Measurements from ENCODE around the gene CCDC7. TPM values are rescaled to one million over a fixed set of nuclear protein-coding genes. Genes with fewer than 3 reads are reported as not detected.
A peak's percentile ranks its signal among the peaks of the same experiment; 100 is the strongest.

Gene CCDC7
- polyA plus RNA-seq, 1 of the 3 experiments (the other 2 are of a cell fraction) = 0.44 TPM

DNA sequence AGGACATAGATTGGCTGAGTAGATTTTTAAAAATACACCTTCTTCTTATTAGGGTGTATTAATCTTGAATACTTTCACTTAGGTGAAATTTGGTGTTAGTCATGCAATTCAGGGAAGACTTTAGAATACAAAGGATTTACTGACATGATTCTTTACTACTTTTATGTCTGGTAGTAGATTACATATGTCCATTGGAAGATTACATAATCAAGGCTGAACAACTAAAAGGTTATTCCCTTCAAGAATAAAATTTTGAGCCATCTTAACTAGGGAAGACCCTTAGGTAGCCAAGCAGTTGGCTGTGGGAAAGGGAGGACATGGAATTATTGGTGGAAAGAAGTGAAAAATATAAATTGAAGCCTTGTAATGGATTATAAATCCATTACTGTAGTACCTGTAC is 347.1 kb downstream of the CCDC7 start:
- H3K9me3 ChIP-seq = no peaks in the 10 kb centered on the region
- no peak for DNase-seq
- no peak overlapping the region for H3K4me3 ChIP-seq (ENCODE audit: low read depth in 2 of 2, low read length in 1 of 2)
- ChIA-PET POLR2A (no interaction called here), CTCF (interaction anchor here (0.6 to 3.1 kb wide), 2 partner anchors 40 to 216 kb away, joined by 3 to 24 read pairs; no protein-coding TSS in a partner anchor)
- no peak for TF ChIP-seq SMC3 (IDR thresholded peaks at IDR 0.05; ENCODE audit: low read depth, low read length)
- no peak for TF ChIP-seq MXI1 (IDR thresholded peaks at IDR 0.05; ENCODE audit: low read depth, low read length)
- TF ChIP-seq CHD2 (IDR thresholded peaks at IDR 0.05; ENCODE audit: low read length, partially characterized antibody) = no peak
- TF ChIP-seq TCF12 (IDR thresholded peaks at IDR 0.05) = no peak
- TF ChIP-seq RCOR1 (IDR thresholded peaks at IDR 0.05; ENCODE audit: low read length) = no peak
- TF ChIP-seq USF2 (IDR thresholded peaks at IDR 0.05; ENCODE audit: borderline replicate concordance, low read depth, low read length) = no peak
- TF ChIP-seq MEF2A (IDR thresholded peaks at IDR 0.05; ENCODE audit: borderline replicate concordance, low read depth) = no peak
- TF ChIP-seq ZBTB33 (IDR thresholded peaks at IDR 0.05; ENCODE audit: borderline replicate concordance, low read depth) = no peak
- no peaks in the 10 kb centered on the region for H3F3A ChIP-seq (replicated peaks; ENCODE audit: insufficient read depth)
- no peak overlapping the region for H3K9ac ChIP-seq
- H3K4me1 ChIP-seq (ENCODE audit: control insufficient read depth in 1 of 2, insufficient read depth in 2 of 2, low read depth in 1 of 2, low read length in 1 of 2) = no peaks in the 10 kb centered on the region
- H3K27ac ChIP-seq (ENCODE audit: low read depth in 2 of 2, low read length in 1 of 2) = no peak overlapping the region
- no peak overlapping the region for H3K4me2 ChIP-seq
- no peaks in the 10 kb centered on the region for H3K79me2 ChIP-seq (ENCODE audit: insufficient read depth)
- no peak overlapping the region for H2AFZ ChIP-seq (ENCODE audit: low read depth)
- H3K27me3 ChIP-seq (ENCODE audit: insufficient read depth) = no peaks in the 10 kb centered on the region
- no peaks in the 10 kb centered on the region for H3K9me2 ChIP-seq
- H3K36me3 ChIP-seq (replicated peaks in 1 of 2; ENCODE audit: control insufficient read depth in 1 of 2, insufficient read depth in 2 of 2, low read length in 1 of 2) = no peaks in the 10 kb centered on the region
- no peaks in the 10 kb centered on the region for H4K20me1 ChIP-seq (ENCODE audit: insufficient read depth)

- peak; percentile 32 for DNase-seq
- WGBS (ENCODE audit: low lambda C conversion rate) = 63% methylated on average over 2 of the region's 2 CpGs
- no peaks in the 10 kb centered on the region for H3K9me2 ChIP-seq
- no peak overlapping the region; a peak in 1 of 4 replicates for H3K4me3 ChIP-seq (ENCODE audit: low read depth in 2 of 2, low read length in 1 of 2)
- no peaks in the 10 kb centered on the region for H3K9me3 ChIP-seq
- H2AFZ ChIP-seq (ENCODE audit: low read depth) = no peak overlapping the region
- no peaks in the 10 kb centered on the region for H3K4me1 ChIP-seq (ENCODE audit: control insufficient read depth in 1 of 2, insufficient read depth in 2 of 2, low read depth in 1 of 2, low read length in 1 of 2)
- H3K79me2 ChIP-seq (ENCODE audit: insufficient read depth) = no peaks in the 10 kb centered on the region
- H3F3A ChIP-seq (replicated peaks; ENCODE audit: insufficient read depth) = no peaks in the 10 kb centered on the region
- no peaks in the 10 kb centered on the region for H3K27me3 ChIP-seq (ENCODE audit: insufficient read depth)
- POLR2A ChIA-PET = no interaction called here
- H3K9ac ChIP-seq = no peak overlapping the region
- TF ChIP-seq RAD21 (IDR thresholded peaks at IDR 0.05; ENCODE audit: low read length) = peak; percentile 98
- TF ChIP-seq EP300 (IDR thresholded peaks at IDR 0.05; ENCODE audit: borderline replicate concordance in 1 of 2, low read depth in 1 of 2, low read length in 1 of 2) = no peak
- no peak for TF ChIP-seq NFIC (IDR thresholded peaks at IDR 0.05; ENCODE audit: borderline replicate concordance)
- TF ChIP-seq, protein P1, sequence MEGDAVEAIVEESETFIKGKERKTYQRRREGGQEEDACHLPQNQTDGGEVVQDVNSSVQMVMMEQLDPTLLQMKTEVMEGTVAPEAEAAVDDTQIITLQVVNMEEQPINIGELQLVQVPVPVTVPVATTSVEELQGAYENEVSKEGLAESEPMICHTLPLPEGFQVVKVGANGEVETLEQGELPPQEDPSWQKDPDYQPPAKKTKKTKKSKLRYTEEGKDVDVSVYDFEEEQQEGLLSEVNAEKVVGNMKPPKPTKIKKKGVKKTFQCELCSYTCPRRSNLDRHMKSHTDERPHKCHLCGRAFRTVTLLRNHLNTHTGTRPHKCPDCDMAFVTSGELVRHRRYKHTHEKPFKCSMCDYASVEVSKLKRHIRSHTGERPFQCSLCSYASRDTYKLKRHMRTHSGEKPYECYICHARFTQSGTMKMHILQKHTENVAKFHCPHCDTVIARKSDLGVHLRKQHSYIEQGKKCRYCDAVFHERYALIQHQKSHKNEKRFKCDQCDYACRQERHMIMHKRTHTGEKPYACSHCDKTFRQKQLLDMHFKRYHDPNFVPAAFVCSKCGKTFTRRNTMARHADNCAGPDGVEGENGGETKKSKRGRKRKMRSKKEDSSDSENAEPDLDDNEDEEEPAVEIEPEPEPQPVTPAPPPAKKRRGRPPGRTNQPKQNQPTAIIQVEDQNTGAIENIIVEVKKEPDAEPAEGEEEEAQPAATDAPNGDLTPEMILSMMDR (IDR thresholded peaks at IDR 0.05) = peak; percentile 82
- no peak for TF ChIP-seq MAX (IDR thresholded peaks at IDR 0.05; ENCODE audit: low read depth)
- TF ChIP-seq JUND (IDR thresholded peaks at IDR 0.05) = no peak
- no peak for TF ChIP-seq NRF1 (IDR thresholded peaks at IDR 0.05; ENCODE audit: low read depth, low read length)
- no peak for TF ChIP-seq FOXJ3 (CRISPR knock-in tag; IDR thresholded peaks at IDR 0.05)
- no peak for TF ChIP-seq CHD2 (IDR thresholded peaks at IDR 0.05; ENCODE audit: low read length, partially characterized antibody)
- TF ChIP-seq, protein P2, sequence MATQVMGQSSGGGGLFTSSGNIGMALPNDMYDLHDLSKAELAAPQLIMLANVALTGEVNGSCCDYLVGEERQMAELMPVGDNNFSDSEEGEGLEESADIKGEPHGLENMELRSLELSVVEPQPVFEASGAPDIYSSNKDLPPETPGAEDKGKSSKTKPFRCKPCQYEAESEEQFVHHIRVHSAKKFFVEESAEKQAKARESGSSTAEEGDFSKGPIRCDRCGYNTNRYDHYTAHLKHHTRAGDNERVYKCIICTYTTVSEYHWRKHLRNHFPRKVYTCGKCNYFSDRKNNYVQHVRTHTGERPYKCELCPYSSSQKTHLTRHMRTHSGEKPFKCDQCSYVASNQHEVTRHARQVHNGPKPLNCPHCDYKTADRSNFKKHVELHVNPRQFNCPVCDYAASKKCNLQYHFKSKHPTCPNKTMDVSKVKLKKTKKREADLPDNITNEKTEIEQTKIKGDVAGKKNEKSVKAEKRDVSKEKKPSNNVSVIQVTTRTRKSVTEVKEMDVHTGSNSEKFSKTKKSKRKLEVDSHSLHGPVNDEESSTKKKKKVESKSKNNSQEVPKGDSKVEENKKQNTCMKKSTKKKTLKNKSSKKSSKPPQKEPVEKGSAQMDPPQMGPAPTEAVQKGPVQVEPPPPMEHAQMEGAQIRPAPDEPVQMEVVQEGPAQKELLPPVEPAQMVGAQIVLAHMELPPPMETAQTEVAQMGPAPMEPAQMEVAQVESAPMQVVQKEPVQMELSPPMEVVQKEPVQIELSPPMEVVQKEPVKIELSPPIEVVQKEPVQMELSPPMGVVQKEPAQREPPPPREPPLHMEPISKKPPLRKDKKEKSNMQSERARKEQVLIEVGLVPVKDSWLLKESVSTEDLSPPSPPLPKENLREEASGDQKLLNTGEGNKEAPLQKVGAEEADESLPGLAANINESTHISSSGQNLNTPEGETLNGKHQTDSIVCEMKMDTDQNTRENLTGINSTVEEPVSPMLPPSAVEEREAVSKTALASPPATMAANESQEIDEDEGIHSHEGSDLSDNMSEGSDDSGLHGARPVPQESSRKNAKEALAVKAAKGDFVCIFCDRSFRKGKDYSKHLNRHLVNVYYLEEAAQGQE (IDR thresholded peaks at IDR 0.05; ENCODE audit: low read depth, low read length) = no peak
- no peak for TF ChIP-seq FOSL2 (IDR thresholded peaks at IDR 0.05; ENCODE audit: borderline replicate concordance, low read depth)
- TF ChIP-seq SMC3 (IDR thresholded peaks at IDR 0.05; ENCODE audit: low read depth, low read length) = peak; percentile 96
- TF ChIP-seq TEAD4 (IDR thresholded peaks at IDR 0.05; ENCODE audit: borderline replicate concordance, insufficient read depth) = no peak
- no peak overlapping the region for H3K4me2 ChIP-seq
- no peaks in the 10 kb centered on the region for H4K20me1 ChIP-seq (ENCODE audit: insufficient read depth)
- no peak overlapping the region for H3K27ac ChIP-seq (ENCODE audit: low read depth in 2 of 2, low read length in 1 of 2)
- CTCF ChIA-PET = interaction anchor here (0.7 to 2.7 kb wide), 6 partner anchors 27 to 271 kb away, joined by 3 to 37 read pairs (median 4); no protein-coding TSS in a partner anchor
- no peaks in the 10 kb centered on the region for H3K36me3 ChIP-seq (replicated peaks in 1 of 2; ENCODE audit: control insufficient read depth in 1 of 2, insufficient read depth in 2 of 2, low read length in 1 of 2)
These were observed 349.8 kb downstream of the CCDC7 start for GRCh38 chr10:32795598-32796183.

All from SK-N-SH (cell line).